IPS-15b (cell line): ENCODE results near the gene TESMIN.

ENCODE experiments used
- H3K27me3 ChIP-seq: one replicate; pipeline ENCODE4 v1.6.1; 2013; ENCODE audit warnings: low read length; ENCODE audit not compliant: control insufficient read depth, insufficient read depth
- H3K36me3 ChIP-seq: one replicate; pipeline ENCODE4 v1.6.1; 2013; ENCODE audit warnings: low read length; ENCODE audit not compliant: control insufficient read depth, insufficient read depth
- H3K4me1 ChIP-seq: one replicate; pipeline ENCODE4 v1.6.1; 2013; ENCODE audit warnings: mild to moderate bottlenecking, low read length; ENCODE audit not compliant: control insufficient read depth, insufficient read depth
- H3K4me3 ChIP-seq: one replicate; pipeline ENCODE4 v1.5.1; 2013; ENCODE audit warnings: low read depth, low read length
- H3K9ac ChIP-seq: one replicate; pipeline ENCODE4 v1.6.1; 2013; ENCODE audit warnings: low read depth, mild to moderate bottlenecking, low read length
- H3K9me3 ChIP-seq: one replicate; pipeline ENCODE4 v1.6.1; 2013; ENCODE audit warnings: mild to moderate bottlenecking, low read length; ENCODE audit not compliant: control insufficient read depth, insufficient read depth

Gene TESMIN

GRCh38 chr11:68687311-68687710 is 64.0 kb downstream of the TESMIN start:
- Histone ChIP-seq H3K9me3 (no peaks in the 10 kb centered on the region), H3K36me3 (peaks cover 36% of the 10 kb centered on the region), H3K4me1 (peaks cover 10% of the 10 kb centered on the region), H3K27me3 (peaks cover 24% of the 10 kb centered on the region), H3K4me3 (no peak overlapping the region), H3K9ac (no peak overlapping the region)

- H3K4me1 ChIP-seq, result peaks cover 10% of the 10 kb centered on the region
- no peak overlapping the region for H3K9ac ChIP-seq
- no peaks in the 10 kb centered on the region for H3K9me3 ChIP-seq
- peak overlapping the region; percentile 60 for H3K4me3 ChIP-seq
- H3K36me3 ChIP-seq, result peaks cover 36% of the 10 kb centered on the region
- H3K27me3 ChIP-seq, result peaks cover 24% of the 10 kb centered on the region
Measured at GRCh38 chr11:68686486-68686885, 64.8 kb downstream of the TESMIN start.

- Histone ChIP-seq H3K9me3 (no peaks in the 10 kb centered on the region), H3K9ac (peak overlapping the region; percentile 60), H3K4me3 (peak overlapping the region; percentile 60), H3K27me3 (peaks cover 24% of the 10 kb centered on the region), H3K36me3 (peaks cover 36% of the 10 kb centered on the region), H3K4me1 (peaks cover 10% of the 10 kb centered on the region)
Measured at GRCh38 chr11:68685656-68686380, 65.5 kb downstream of the TESMIN start.

GRCh38 chr11:68684385-68685356 is 66.6 kb downstream of the TESMIN start, which contains the start of gene GAL:
Gene GAL (plus strand): TSS chr11:68684544. CDS start chr11:68684924, 380 bp downstream.
- H3K9ac ChIP-seq, result peak within 1 kb of the TSS; percentile 60
- peaks cover 29% of the 10 kb centered on the region for H3K36me3 ChIP-seq
- peaks cover 5% of the 10 kb centered on the region for H3K4me1 ChIP-seq
- H3K4me3 ChIP-seq, result peak within 1 kb of the TSS; percentile 60
- peaks cover 24% of the 10 kb centered on the region for H3K27me3 ChIP-seq
- H3K9me3 ChIP-seq, result no peaks in the 10 kb centered on the region

GRCh38 chr11:68683536-68684384 is 67.6 kb downstream of the TESMIN start:
- Histone ChIP-seq H3K36me3 (peaks cover 24% of the 10 kb centered on the region), H3K4me3 (peak overlapping the region; percentile 60), H3K4me1 (peaks cover 3% of the 10 kb centered on the region), H3K9me3 (no peaks in the 10 kb centered on the region), H3K9ac (no peak overlapping the region), H3K27me3 (peaks cover 24% of the 10 kb centered on the region)

GRCh38 chr11:68683121-68683520 is 68.2 kb downstream of the TESMIN start:
- peaks cover 24% of the 10 kb centered on the region for H3K27me3 ChIP-seq
- H3K36me3 ChIP-seq, result peaks cover 18% of the 10 kb centered on the region
- no peak overlapping the region for H3K4me3 ChIP-seq
- no peak overlapping the region for H3K9ac ChIP-seq
- H3K9me3 ChIP-seq, result no peaks in the 10 kb centered on the region
- H3K4me1 ChIP-seq, result peaks cover 3% of the 10 kb centered on the region

GRCh38 chr11:68682531-68682961 is 68.8 kb downstream of the TESMIN start:
- H3K9ac ChIP-seq, result no peak overlapping the region
- H3K27me3 ChIP-seq, result peaks cover 24% of the 10 kb centered on the region
- peaks cover 3% of the 10 kb centered on the region for H3K4me1 ChIP-seq
- H3K36me3 ChIP-seq, result peaks cover 12% of the 10 kb centered on the region
- no peak overlapping the region for H3K4me3 ChIP-seq
- no peaks in the 10 kb centered on the region for H3K9me3 ChIP-seq

- H3K27me3 ChIP-seq, result peaks cover 21% of the 10 kb centered on the region
- peaks cover 3% of the 10 kb centered on the region for H3K4me1 ChIP-seq
- H3K9me3 ChIP-seq, result no peaks in the 10 kb centered on the region
- peaks cover under 1% of the 10 kb centered on the region for H3K36me3 ChIP-seq
- H3K4me3 ChIP-seq, result no peak overlapping the region
- no peak overlapping the region for H3K9ac ChIP-seq
Measured at GRCh38 chr11:68680541-68681231, 70.6 kb downstream of the TESMIN start.

- H3K27me3 ChIP-seq, result peaks cover 5% of the 10 kb centered on the region
- no peaks in the 10 kb centered on the region for H3K9me3 ChIP-seq
- no peak overlapping the region for H3K4me3 ChIP-seq
Measured at GRCh38 chr11:68678031-68678441, 73.3 kb downstream of the TESMIN start.

GRCh38 chr11:68677432-68677831 is 73.9 kb downstream of the TESMIN start:
- no peak overlapping the region for H3K4me3 ChIP-seq
- H3K36me3 ChIP-seq, result no peaks in the 10 kb centered on the region
- H3K9ac ChIP-seq, result no peak overlapping the region
- no peaks in the 10 kb centered on the region for H3K4me1 ChIP-seq
- no peaks in the 10 kb centered on the region for H3K27me3 ChIP-seq
- no peaks in the 10 kb centered on the region for H3K9me3 ChIP-seq

More at GRCh38 chr11:68678031-68678441, 73.3 kb downstream of the TESMIN start:
- H3K9ac ChIP-seq, result no peak overlapping the region
- no peaks in the 10 kb centered on the region for H3K36me3 ChIP-seq
- H3K4me1 ChIP-seq, result no peaks in the 10 kb centered on the region
